Measurements from ENCODE around the gene SECISBP2.

The SECISBP2 gene

GRCh38 chr9:89383030-89383720 is 64.9 kb downstream of the SECISBP2 start:
- no peak for DNase-seq (ENCODE audit: low spot score)

GRCh38 chr9:89383721-89384300 is 65.5 kb downstream of the SECISBP2 start:
- DNase-seq (ENCODE audit: low spot score): no peak

GRCh38 chr9:89384783-89385182 is 66.5 kb downstream of the SECISBP2 start:
- no peak for DNase-seq (ENCODE audit: low spot score)

- DNase-seq (ENCODE audit: low spot score): no peak
Measured at GRCh38 chr9:89386206-89386605, 67.9 kb downstream of the SECISBP2 start.

GRCh38 chr9:89386797-89387196 is 68.5 kb downstream of the SECISBP2 start:
- no peak for DNase-seq (ENCODE audit: low spot score)

- DNase-seq (ENCODE audit: low spot score): no peak
Measured at GRCh38 chr9:89387197-89387849, 69.0 kb downstream of the SECISBP2 start.

- no peak for DNase-seq (ENCODE audit: low spot score)
Measured at GRCh38 chr9:89388084-89388867, 70.0 kb downstream of the SECISBP2 start.

GRCh38 chr9:89388868-89389177 is 70.5 kb downstream of the SECISBP2 start:
- DNase-seq (ENCODE audit: low spot score): no peak

GRCh38 chr9:89390068-89390555 is 71.8 kb downstream of the SECISBP2 start:
- DNase-seq (ENCODE audit: low spot score): no peak

- no peak for DNase-seq (ENCODE audit: low spot score)
Measured at GRCh38 chr9:89390578-89391116, 72.3 kb downstream of the SECISBP2 start.

- DNase-seq (ENCODE audit: low spot score): no peak
Measured at GRCh38 chr9:89391585-89391984, 73.3 kb downstream of the SECISBP2 start.

GRCh38 chr9:89394412-89394811 is 76.1 kb downstream of the SECISBP2 start:
- no peak for DNase-seq (ENCODE audit: low spot score)

- DNase-seq (ENCODE audit: low spot score): no peak
Measured at GRCh38 chr9:89395931-89396710, 77.8 kb downstream of the SECISBP2 start.

GRCh38 chr9:89397471-89397870 is 79.2 kb downstream of the SECISBP2 start:
- no peak for DNase-seq (ENCODE audit: low spot score)

GRCh38 chr9:89398621-89399020 is 80.3 kb downstream of the SECISBP2 start:
- no peak for DNase-seq (ENCODE audit: low spot score)

- peak; percentile 75 for DNase-seq (ENCODE audit: low spot score)
Measured at GRCh38 chr9:89400403-89401116, 82.3 kb downstream of the SECISBP2 start.

- DNase-seq (ENCODE audit: low spot score): no peak
Measured at GRCh38 chr9:89402695-89403427, 84.6 kb downstream of the SECISBP2 start.

GRCh38 chr9:89404074-89404473 is 85.8 kb downstream of the SECISBP2 start:
- no peak for DNase-seq (ENCODE audit: low spot score)

- DNase-seq (ENCODE audit: low spot score): peak; percentile 61
Measured at GRCh38 chr9:89405826-89406225, 87.5 kb downstream of the SECISBP2 start.

GRCh38 chr9:89407070-89407469 is 88.8 kb downstream of the SECISBP2 start:
- no peak for DNase-seq (ENCODE audit: low spot score)

Data from NAMALWA (cell line).